ENCODE measurements around the gene RBM26. TPM values are rescaled to one million over a fixed set of nuclear protein-coding genes. Genes with fewer than 3 reads are reported as not detected.

RBM26 gene
- polyA plus RNA-seq, 1 donor from 2014 or later, result 112 TPM

GRCh38 chr13:79392882-79393563 is 13.0 kb downstream of the RBM26 start:
- Histone ChIP-seq H3K27me3 (ENCODE audit: insufficient read depth, low read depth, low read length) (no peaks in the 10 kb centered on the region), H3K79me2 (replicated peaks; ENCODE audit: insufficient read depth, low read length) (peaks cover 70% of the 10 kb centered on the region), H4K20me1 (ENCODE audit: insufficient read depth) (no peaks in the 10 kb centered on the region), H3K9me3 (ENCODE audit: low read length) (no peaks in the 10 kb centered on the region), H3F3A (ENCODE audit: insufficient read depth, low read length, poor library complexity, severe bottlenecking) (no peaks in the 10 kb centered on the region), H3K4me3 (ENCODE audit: low read length) (no peak overlapping the region), H3K9me2 (ENCODE audit: insufficient read depth, low read length) (no peaks in the 10 kb centered on the region), H2AFZ (ENCODE audit: low read depth, low read length) (no peak overlapping the region), H3K36me3 (ENCODE audit: insufficient read depth, low read length) (peaks cover 21% of the 10 kb centered on the region), H3K27ac (ENCODE audit: low read length) (no peak overlapping the region), H3K9ac (ENCODE audit: low read length) (no peak overlapping the region), H3K4me2 (ENCODE audit: low read length) (no peak overlapping the region)
- TF ChIP-seq CTCF (IDR thresholded peaks at IDR 0.05; ENCODE audit: poor library complexity, severe bottlenecking) (no peak), EZH2 (IDR thresholded peaks at IDR 0.05; ENCODE audit: borderline replicate concordance, insufficient read depth, low read length, poor library complexity, severe bottlenecking) (no peak), EP300 (conservative IDR thresholded peaks at IDR 0.05; ENCODE audit: poor library complexity, severe bottlenecking) (no peak), RAD21 (conservative IDR thresholded peaks at IDR 0.05) (no peak), SMC3 (conservative IDR thresholded peaks at IDR 0.05; ENCODE audit: poor library complexity) (no peak), REST (IDR thresholded peaks at IDR 0.05; ENCODE audit: borderline replicate concordance) (no peak), TAF1 (IDR thresholded peaks at IDR 0.05; ENCODE audit: low read depth) (no peak), MXI1 (conservative IDR thresholded peaks at IDR 0.05; ENCODE audit: poor library complexity, severe bottlenecking) (no peak), POLR2AphosphoS5 (IDR thresholded peaks at IDR 0.05) (no peak)

- peaks cover 3% of the 10 kb centered on the region for H3K36me3 ChIP-seq (ENCODE audit: insufficient read depth, low read length)
- H3K9me2 ChIP-seq (ENCODE audit: insufficient read depth, low read length), result no peaks in the 10 kb centered on the region
- H3K27ac ChIP-seq (ENCODE audit: low read length), result no peak overlapping the region
- no peaks in the 10 kb centered on the region for H4K20me1 ChIP-seq (ENCODE audit: insufficient read depth)
- no peak overlapping the region for H3K4me3 ChIP-seq (ENCODE audit: low read length)
- H3K27me3 ChIP-seq (ENCODE audit: insufficient read depth, low read depth, low read length), result no peaks in the 10 kb centered on the region
- no peak overlapping the region for H2AFZ ChIP-seq (ENCODE audit: low read depth, low read length)
- H3K4me2 ChIP-seq (ENCODE audit: low read length), result no peak overlapping the region
- TF ChIP-seq EP300 (conservative IDR thresholded peaks at IDR 0.05; ENCODE audit: poor library complexity, severe bottlenecking) (no peak), SMC3 (conservative IDR thresholded peaks at IDR 0.05; ENCODE audit: poor library complexity) (no peak), TAF1 (IDR thresholded peaks at IDR 0.05; ENCODE audit: low read depth) (no peak)
- H3K9ac ChIP-seq (ENCODE audit: low read length), result no peak overlapping the region
- no peaks in the 10 kb centered on the region for H3K9me3 ChIP-seq (ENCODE audit: low read length)
- peaks cover 76% of the 10 kb centered on the region for H3K79me2 ChIP-seq (replicated peaks; ENCODE audit: insufficient read depth, low read length)
- H3F3A ChIP-seq (ENCODE audit: insufficient read depth, low read length, poor library complexity, severe bottlenecking), result no peaks in the 10 kb centered on the region
These were observed 17.0 kb downstream of the RBM26 start for GRCh38 chr13:79389026-79389425.

Measured in neural cell (in vitro differentiated cells).